B cell (primary cell): ENCODE results near the gene IFNG-AS1.

Experiments
- CTCF ChIP-seq: fragments of 200-600 bp; IDR thresholded peaks from one replicate; pipeline ENCODE4 v1.8.0; 2022; ENCODE audit warnings: antibody characterized with exemption, mild to moderate bottlenecking
- EZH2 ChIP-seq: IDR thresholded peaks from 2 replicates; pipeline ENCODE4 v1.6.1; 2012; ENCODE audit warnings: borderline replicate concordance, low read depth, mild to moderate bottlenecking, moderate library complexity, low read length; ENCODE audit not compliant: insufficient read depth, poor library complexity, severe bottlenecking

GRCh38 chr12:67988601-67989021, 636 bp upstream of the IFNG-AS1 start:
- TF ChIP-seq CTCF (no peak), EZH2 (no peak)
